Hematopoietic multipotent progenitor cell treated with erythropoietin and hydrocortisone succinate and interleukin-3 and kit ligand, for 15 days (in vitro differentiated cells): ENCODE measurements around the gene KLHL13.
"Not testable (repeated sequence)": the region's sequence is repeated elsewhere in the genome, so short reads cannot be mapped to it uniquely, and the experiment has no call there.

Experiments used
- DNase-seq: peaks from one replicate; pipeline ENCODE4 v3.0.0-alpha.2; 2015; ENCODE audit warnings: low spot score

Gene KLHL13, protein sequence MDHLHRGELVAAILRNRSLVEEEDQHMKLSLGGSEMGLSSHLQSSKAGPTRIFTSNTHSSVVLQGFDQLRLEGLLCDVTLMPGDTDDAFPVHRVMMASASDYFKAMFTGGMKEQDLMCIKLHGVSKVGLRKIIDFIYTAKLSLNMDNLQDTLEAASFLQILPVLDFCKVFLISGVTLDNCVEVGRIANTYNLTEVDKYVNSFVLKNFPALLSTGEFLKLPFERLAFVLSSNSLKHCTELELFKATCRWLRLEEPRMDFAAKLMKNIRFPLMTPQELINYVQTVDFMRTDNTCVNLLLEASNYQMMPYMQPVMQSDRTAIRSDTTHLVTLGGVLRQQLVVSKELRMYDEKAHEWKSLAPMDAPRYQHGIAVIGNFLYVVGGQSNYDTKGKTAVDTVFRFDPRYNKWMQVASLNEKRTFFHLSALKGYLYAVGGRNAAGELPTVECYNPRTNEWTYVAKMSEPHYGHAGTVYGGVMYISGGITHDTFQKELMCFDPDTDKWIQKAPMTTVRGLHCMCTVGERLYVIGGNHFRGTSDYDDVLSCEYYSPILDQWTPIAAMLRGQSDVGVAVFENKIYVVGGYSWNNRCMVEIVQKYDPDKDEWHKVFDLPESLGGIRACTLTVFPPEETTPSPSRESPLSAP

DNA sequence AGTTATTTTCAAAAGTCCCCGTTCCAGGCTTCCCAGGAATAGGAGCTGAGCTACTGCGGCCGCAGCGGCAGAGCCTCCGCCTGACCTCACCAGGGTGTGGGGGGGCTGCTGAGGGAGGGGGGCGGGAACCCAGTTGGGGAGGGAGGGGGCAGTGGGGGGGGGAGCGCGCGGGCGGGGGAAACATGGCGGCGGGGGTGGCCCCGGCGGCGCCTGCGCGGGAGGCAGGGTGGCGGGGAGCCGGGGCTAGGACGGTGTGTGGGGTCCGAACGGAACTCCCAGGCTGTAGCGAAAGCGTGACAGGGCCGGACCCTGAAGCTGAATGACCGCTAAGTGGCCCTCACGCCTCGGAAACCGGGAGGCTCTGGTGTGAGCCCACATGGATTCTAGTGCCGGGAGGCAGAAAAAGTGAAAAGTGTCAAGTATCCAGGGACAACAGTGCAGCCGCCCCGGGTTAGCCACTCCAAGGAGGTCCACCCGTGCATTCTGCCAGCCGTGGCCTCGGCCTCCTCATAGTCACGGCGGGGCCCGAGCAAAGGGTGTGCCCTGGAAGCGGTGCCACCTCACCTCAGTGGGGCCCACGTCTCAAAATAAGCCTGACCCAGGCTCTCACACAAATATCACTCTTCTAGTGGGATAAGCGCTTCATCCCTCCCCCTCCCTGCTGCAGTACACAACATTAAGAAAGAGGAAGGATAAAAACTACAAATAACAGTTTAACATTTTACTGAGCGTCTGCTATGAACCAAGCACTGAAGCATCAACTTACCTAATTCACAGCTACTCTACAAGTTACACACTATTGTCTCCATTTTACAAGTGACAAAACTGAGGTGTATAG, at the start of gene KLHL13:
TSS of gene KLHL13 (minus strand) at position 98 of the 838 bp plus-strand sequence. CDS start 88,337 bp downstream, outside the sequence.
- no peak for DNase-seq

DNA sequence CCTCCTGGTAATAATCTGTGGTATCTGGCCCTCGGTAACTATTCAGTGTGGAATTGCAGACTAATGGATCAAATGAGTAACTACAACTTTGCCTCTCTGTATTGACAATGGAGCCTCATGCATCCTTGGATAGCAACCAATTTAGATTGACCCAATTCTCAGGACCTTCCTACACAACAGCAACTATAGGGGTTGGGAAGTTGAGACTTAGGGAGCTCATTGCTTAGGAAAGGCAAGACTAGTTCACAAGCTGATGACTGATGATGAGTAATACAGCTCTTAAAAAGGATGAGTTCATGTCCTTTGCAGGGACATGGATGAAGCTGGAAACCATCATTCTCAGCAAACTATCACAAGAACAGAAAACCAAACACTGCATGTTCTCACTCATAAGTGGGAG, 47.5 kb upstream of the KLHL13 start:
- DNase-seq = no peak

DNA sequence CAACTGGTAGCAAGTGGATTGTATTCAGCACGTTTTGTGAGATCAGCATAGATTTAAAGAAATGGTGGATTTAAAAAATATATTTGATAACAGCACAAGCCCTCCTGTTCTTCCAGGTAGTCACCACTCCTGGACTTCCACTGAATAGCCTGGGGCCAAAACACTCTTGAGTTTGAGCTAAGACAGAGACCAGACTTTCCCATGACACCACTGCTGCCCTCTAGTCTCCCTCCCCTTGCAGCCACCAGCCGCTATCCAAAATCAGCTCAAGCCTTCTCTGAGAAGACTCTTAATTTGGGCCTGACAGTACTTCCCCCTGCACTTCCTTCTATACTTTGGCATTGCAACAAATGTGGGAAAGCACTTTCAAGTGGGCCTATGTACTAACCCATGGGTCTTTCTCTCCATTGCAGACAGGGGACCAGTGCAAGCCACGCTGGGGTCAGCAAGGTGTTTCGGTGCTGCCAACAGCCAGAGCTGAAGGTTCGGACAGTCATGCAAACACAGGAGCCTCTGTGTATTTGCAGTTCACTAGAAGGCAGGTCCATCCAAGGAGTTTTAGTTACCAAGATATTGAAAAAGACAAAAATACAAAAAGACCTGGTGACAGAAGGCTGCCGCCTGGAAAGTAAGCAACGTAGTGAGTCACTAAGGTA, 40.5 kb upstream of the KLHL13 start:
- no peak for DNase-seq

DNA sequence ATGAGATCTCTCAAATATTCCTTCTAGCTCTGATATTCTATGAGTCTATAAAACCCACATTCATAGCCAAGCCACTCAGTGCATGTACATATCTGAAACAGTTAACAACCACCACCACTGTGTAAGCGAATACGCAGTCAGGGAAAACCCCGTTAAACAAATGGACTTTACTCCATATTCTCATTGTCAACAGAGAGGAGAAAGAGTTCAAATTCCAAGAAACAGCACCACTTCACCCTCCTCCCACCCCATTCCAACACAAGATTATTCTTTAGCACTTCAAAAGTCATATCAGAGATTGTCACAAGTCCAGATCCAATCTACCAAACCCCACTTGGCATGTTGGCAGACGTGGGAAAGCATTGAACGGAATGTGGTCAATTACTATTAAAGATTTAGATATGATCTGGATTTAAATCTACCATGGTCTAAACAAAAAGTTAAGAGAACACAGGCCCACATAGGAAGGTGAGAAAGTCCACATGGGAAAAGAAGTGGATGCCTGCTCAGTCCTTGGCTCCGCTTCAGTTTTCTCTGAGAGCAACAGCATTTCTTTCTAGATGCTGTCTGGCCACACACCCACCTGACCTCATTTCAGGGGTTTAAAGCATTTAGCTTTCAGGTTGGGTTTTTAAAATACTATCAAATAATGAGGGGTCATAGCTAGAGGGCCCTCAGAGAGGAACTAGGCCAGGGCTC, 39.8 kb upstream of the KLHL13 start:
- no peak for DNase-seq

DNA sequence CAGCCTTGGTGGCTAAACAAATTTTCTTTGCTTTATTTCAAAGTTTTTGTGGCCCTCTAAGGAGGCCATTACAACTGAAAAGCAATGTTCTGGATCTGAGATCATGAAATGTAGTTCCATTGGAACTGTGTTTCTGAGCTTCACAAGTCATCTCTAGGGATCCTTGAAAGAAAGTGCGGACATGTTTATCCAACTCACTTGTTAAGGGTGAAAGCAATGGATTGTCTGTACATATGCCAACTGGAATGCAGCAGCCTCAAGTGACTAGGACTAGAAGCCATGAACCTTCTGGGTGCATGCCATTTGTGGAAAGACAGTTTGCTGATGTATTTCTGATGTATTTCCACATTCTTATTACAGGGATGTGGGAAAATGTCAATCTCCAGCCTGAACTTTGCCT, 36.7 kb upstream of the KLHL13 start:
- no peak for DNase-seq

DNA sequence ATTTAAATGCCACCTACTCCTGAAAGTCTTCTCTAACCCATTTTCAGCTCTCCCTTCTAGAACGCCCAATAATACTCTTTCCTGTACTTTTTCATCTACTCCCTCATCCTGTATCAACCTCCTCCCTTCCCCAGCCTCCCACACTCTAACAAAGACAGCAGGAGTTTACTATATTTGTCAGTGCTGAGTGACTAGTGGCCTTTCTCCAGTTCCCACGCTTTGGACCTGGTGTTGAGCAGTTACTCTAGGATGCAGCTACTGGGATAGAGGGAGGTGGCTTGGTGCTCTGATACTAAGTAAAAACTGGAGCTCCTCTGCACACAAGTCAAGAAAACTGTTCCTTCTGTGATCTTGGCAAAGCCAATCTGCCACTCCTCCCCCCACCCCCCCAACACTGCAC, 36.1 kb upstream of the KLHL13 start:
- DNase-seq = no peak

DNA sequence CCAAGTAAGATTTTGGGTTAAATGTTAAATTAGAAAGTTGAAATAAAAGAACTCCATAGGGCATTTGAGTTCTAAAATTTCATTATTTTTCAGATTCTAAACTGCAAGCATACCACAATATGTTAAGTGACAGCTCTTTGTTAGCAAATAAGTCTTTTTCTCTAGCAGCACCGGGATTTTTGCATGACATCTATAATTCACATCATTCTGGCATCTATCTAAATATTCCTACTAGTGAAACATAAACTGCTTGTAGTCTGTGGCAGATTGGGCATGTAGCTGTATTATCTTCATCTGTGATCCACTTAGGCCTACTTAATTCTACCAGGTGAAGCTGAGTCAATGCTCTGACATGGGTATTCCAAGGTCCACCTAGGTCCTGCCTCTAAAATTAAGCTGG, 32.1 kb upstream of the KLHL13 start:
- no peak for DNase-seq

DNA sequence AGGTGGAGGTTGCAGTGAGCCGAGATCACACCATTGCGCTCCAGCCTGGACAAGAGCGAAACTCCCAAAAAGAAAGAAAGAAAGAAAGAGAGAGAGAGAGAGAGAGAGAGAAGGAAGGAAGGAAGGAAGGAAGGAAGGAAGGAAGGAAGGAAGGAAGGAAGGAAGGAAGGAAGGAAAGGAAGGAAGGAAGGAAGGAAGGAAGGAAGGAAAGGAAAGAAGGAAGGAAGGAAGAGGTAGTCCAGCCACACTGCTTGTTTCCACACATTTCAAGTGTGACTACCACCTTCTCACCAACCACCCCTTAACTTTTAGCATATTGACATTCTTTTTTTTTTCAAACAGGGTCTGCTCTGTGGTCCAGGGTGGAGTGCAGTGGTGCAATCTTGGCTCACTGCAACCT, 31.2 kb upstream of the KLHL13 start:
- DNase-seq = not testable (repeated sequence)

DNA sequence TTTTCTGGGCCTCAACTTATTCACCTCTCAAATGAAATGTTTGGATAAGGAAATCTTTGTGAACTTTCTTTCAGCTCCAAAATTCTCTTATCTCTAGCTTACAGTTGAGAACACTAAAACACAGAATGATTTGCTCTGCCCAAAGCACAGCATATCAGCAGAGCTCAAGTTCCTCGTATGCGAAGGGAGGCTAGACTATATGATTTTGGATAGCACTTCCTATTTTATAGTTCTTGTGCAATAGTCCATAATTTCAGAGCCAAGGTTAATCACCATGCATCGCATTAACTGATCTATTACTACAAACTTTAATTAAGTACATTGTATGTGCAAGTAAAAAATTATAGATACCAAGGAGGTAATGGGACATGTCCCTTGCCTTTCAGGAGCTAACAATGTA, 27.0 kb upstream of the KLHL13 start:
- no peak for DNase-seq

DNA sequence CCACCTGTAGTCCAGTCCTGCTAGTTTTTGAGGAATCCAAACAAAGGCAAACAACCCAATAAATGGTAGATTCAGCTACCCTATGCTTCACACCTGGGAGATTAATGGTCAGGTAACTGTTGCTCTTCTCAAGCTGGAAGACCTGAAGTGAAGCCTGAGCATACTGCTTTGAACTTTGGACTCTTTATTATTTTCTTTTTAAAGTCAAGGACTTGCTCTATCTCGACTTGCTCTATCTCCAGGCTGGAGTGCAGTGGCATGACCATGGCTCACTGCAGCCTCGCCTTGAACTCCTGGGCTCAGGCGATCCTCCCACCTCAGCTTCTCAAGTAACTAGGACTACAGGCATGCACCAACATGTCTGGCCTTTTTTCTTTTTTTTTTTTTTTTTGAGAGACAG, 14.7 kb upstream of the KLHL13 start:
- no peak for DNase-seq

DNA sequence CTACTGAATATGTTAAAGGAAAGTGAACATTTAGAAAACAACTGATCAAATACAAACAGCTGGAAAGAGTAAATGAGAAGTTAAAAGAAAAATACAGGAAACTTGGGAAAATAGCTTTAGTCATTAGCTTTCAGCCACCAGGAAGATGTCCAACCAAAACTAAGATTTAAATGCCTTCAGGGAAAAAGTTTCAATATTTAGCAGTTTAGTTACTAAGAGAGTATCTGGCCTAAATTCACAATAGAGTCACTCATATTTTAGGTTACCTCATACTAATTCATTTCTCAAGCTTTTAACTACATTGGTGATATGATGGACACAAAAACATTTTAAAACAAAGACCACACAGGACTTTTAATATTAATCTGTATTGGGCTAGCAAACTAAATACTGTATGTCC, 13.1 kb upstream of the KLHL13 start:
- no peak for DNase-seq

DNA sequence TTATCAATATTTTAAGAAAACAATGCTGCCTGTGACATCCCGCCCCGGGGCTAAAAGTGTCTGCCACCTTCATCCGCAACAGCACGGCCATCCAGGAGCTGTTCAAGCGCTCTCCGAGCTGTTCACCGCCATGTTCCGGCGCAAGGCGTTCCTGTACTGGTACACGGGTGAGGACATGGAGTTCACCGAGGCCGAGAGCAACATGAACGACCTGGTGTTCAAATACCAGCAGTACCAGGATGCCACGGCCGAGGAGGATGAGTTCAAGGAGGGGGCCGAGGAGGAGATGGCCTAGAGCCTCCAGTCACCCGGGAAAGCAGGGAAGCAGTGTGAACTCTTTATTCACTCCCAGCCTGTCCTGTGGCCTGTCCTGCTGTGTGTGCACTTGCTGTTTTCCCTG, 12.1 kb upstream of the KLHL13 start:
- no peak for DNase-seq

DNA sequence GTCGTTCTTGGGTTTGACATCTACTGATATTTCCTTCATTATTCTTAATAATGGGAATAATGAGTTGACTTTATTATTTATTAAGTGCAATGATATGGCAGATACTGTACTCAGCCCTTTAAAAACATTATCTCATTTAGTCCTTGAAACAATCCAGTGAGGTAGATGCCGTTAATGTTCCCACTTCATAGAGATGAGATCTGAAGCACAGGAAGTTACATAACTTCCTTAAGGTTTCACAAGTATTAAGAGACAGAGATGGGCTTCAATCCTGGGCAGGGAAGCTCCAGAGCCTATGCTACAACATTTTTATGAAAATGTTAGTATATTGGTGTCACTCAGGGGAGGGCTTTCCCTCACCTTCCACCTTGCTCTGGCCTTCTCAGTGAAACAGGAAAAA, 9.7 kb upstream of the KLHL13 start:
- DNase-seq = no peak

DNA sequence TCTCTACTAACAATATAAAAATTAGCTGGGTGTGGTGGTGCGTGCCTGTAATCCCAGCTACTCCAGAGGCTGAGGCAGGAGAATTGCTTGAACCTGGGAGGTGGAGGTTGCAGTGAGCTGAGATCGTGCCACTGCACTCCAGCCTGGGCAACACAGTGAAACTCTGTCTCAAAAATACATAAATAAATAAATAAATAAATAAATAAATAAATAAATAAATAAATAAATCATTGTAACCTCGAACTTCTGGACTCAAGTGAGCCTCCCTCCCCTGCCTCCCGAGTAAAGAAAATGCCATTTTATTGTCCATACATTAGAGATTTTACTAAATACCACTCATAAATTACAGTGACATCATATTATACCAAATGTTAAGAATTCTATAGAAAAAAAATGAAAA, 7.6 kb upstream of the KLHL13 start:
- not testable (repeated sequence) for DNase-seq

DNA sequence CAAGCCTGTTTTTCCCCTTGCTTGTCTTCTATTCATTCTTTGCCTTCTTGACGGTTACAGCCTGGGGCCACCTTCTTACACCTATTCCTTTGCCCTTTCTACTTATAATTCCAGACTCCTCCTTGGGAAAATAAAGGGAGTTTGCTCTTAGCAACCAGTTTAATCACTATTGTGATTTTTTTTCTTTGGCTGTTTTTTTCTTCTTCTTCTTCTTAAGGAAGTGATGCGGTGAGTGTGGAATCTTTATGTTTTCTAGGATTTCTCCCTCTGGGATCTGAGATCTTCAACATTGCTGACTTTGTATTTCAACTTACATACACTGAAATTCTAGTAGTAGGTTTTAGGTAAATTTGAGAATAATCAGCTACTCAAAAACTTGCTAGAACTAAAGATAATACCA, 1.1 kb upstream of the KLHL13 start:
- no peak for DNase-seq

DNA sequence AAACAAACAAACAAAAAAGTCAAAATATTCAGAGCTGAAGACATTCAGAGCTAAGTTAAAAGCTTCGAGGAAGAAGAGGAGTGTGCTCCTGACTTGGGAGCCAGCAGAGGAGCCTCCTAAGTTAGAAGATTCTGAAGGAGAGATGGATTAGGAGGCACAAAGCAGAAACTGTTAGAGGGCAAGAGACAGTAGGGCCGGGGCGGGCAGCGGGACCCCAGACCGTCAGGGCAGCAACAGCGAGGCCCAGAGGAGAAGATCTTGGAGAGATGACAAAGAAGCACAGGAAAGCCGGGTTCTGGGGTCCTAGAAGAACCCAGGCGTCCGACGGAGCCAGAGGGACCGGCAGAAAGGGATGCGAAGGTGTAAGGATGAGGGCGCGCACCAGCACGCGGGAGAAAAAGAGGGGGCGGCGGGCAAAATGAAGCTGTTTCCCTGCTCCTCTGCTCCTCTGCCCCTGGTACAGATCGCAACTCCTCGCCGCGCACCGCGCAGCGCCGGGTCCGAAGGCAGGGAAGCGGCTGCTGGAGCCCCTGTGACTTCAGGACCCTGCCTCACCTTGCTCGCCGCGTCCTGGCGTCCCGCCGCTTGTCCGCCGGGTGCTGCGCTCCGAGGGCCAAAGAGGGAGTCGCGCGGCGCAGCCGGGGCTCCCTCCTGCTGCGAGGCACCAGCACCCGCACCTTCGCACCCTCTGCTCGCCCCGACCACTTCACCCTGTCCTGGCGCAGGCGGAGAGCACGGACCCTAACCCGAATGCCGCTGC, 477 bp downstream of the KLHL13 start:
- DNase-seq = no peak

DNA sequence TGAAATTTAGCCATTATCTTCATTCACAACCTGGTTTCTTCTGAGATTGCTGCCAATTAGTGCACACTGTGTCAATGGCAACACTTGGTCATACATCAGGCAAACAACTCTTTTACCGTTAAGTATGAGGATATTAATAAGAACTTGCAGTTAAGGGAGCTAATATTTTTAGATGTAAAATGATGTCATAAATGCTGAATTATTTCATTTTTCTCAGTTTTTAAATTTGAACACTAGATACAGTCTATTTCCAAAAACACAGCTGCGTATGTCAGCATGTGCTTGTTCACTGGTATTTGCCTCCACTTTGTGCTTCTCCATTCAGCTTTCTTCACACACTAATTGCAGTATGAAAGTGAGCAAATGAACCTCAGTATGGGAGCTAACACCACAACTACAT, 1.6 kb downstream of the KLHL13 start:
- no peak for DNase-seq

DNA sequence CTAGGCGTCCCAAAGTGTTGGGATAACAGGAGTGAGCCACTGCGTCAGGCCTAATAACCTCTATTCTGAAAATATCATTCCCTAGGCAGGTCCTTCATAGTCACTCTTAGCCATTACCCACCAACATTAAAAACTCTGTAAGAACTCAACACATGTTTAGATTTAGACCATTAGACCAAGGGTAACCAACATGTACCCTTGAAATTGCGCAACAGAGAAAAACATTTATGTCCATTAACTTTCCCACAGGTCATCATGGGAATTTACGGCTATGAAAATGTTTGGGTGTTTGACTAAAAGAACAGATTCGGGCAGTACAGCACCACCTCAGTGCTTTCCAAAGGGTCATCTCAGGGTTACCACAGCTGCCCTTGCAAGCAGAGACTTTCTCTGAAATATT, 7.5 kb downstream of the KLHL13 start:
- no peak for DNase-seq

DNA sequence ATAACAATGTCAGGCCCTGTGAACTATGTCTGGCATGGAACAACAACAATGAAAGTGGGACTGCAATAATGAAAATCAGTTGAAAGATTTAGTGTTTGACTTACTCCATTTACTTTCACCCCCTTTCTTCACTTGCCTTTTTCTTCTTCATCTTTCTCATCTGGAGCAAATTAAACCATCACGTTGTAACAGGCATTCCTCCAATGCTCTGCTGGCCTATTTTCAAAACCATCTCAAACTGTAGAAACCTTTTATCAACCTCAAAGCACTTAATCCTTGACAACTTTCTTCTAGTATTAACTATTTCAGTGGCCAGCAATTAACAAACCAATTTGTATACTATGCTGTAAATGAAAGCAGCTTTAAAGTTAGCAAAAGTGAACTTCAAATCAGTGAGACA, 8.3 kb downstream of the KLHL13 start:
- no peak for DNase-seq

DNA sequence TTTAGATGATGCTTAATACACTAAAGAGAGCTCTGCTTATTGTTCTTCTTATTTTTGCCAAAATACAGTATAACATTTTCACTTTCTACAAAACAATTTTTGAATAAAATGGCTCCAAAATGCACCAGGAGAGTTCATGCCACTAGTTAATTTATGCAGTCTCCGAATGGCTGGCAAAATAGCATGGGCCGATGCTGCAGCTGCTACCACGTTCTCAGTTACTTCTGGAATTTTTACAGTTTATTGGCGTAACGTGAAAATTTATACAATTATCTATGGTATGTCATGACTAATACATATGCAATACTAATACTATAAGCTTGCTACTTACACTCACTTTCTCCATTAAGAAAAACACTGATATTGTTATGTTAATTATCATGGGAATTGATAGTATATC, 16.5 kb downstream of the KLHL13 start:
- DNase-seq = no peak

DNA sequence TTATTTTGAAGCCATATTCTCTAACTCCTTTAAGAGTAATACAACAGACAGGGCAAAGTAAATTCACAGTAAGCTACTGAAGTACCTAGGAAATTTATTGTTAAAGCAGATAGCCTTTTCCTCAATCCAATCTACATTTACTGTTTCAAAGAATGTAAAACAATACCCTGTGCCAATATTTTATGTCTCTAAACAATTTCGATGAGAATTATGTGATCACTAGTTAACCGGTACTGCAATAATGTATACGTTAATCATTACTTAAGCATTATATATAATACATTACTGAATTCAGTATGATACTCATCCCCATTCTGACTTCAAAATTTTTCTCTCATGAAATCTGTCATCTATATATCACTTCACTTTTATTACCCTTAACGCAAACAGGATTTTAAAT, 28.5 kb downstream of the KLHL13 start:
- no peak for DNase-seq
